HEK293 (cell line): Measurements from ENCODE around the gene CCDC81.

Source experiments
- OSR2 ChIP-seq: fragments of 450-650 bp; formaldehyde crosslinking; IDR thresholded peaks from 2 replicates; pipeline ENCODE4 v1.5.1; 2016; ENCODE audit warnings: missing biosample characterization, missing genetic modification characterization
- PRDM1 ChIP-seq: fragments of 450-650 bp; formaldehyde crosslinking; IDR thresholded peaks from 2 replicates; pipeline ENCODE4; 2016; ENCODE audit warnings: missing biosample characterization, missing genetic modification characterization
- ZBTB20 ChIP-seq: fragments of 450-650 bp; formaldehyde crosslinking; IDR thresholded peaks from 2 replicates; pipeline ENCODE4 v1.5.1; 2016; ENCODE audit warnings: missing biosample characterization, missing genetic modification characterization
- ZNF2 ChIP-seq: fragments of 450-650 bp; formaldehyde crosslinking; IDR thresholded peaks from 2 replicates; pipeline ENCODE4 v1.5.1; 2016; ENCODE audit warnings: missing biosample characterization, missing genetic modification characterization
- ZNF23 ChIP-seq: fragments of 450-650 bp; formaldehyde crosslinking; IDR thresholded peaks from 2 replicates; pipeline ENCODE4 v1.5.1; 2016; ENCODE audit warnings: missing biosample characterization, missing genetic modification characterization, borderline replicate concordance
- ZNF274 ChIP-seq, 2 experiments: fragments of 200-500 bp in 1 of 2; fragments of 450-650 bp in 1 of 2; sonication (Bioruptor generic) in 1 of 2; formaldehyde crosslinking in 1 of 2; IDR thresholded peaks; 2 replicates each; pipeline versions ENCODE4 v1.5.1 to v1.6.1; 2014 to 2016; ENCODE audit warnings: borderline replicate concordance in 1 of 2, inconsistent platforms in 1 of 2, low read length in 1 of 2, missing biosample characterization in 1 of 2, missing genetic modification characterization in 1 of 2
- TF ChIP-seq, protein P1 (sequence below): fragments of 450-650 bp; formaldehyde crosslinking; IDR thresholded peaks from 2 replicates; pipeline ENCODE4 v1.5.1; 2016; ENCODE audit warnings: missing biosample characterization, missing genetic modification characterization
- TF ChIP-seq, protein P2 (sequence below): fragments of 450-650 bp; formaldehyde crosslinking; IDR thresholded peaks from 2 replicates; pipeline ENCODE4 v1.5.1; 2016; ENCODE audit warnings: missing biosample characterization, missing genetic modification characterization

DNA sequence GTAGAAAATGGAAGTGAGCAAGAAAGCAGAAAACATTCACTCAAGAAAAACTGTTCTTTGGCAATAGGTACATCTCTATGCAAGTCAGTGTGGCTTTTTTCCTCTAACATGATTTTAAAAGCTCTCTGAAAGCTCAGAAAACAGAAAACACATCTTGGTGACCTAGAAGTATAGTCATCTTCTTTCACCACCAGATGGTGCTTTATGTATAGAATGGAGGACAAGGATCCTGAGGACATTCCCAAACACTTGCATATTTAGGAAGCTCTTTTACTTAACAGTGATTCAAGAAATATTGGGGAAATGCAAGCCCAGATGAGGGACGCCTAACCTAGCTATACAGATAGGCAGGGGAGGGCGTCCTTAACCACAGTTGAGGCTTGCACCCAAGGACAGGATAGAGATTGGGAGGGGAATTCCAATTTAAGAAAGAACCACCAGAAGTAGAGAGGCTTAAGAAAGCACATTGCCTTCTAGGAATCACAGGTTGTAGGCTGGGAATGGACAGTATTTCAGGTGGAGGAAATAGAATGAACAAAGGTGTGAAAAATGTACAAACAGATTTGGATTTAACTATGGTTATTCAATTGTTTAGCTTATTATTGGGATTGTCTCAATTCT is 13.8 kb upstream of the CCDC81 start:
- no peak for TF ChIP-seq OSR2 (tag by site-specific recombination)
- TF ChIP-seq, protein P1, sequence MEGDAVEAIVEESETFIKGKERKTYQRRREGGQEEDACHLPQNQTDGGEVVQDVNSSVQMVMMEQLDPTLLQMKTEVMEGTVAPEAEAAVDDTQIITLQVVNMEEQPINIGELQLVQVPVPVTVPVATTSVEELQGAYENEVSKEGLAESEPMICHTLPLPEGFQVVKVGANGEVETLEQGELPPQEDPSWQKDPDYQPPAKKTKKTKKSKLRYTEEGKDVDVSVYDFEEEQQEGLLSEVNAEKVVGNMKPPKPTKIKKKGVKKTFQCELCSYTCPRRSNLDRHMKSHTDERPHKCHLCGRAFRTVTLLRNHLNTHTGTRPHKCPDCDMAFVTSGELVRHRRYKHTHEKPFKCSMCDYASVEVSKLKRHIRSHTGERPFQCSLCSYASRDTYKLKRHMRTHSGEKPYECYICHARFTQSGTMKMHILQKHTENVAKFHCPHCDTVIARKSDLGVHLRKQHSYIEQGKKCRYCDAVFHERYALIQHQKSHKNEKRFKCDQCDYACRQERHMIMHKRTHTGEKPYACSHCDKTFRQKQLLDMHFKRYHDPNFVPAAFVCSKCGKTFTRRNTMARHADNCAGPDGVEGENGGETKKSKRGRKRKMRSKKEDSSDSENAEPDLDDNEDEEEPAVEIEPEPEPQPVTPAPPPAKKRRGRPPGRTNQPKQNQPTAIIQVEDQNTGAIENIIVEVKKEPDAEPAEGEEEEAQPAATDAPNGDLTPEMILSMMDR (tag by site-specific recombination) = no peak
- TF ChIP-seq, protein P2, sequence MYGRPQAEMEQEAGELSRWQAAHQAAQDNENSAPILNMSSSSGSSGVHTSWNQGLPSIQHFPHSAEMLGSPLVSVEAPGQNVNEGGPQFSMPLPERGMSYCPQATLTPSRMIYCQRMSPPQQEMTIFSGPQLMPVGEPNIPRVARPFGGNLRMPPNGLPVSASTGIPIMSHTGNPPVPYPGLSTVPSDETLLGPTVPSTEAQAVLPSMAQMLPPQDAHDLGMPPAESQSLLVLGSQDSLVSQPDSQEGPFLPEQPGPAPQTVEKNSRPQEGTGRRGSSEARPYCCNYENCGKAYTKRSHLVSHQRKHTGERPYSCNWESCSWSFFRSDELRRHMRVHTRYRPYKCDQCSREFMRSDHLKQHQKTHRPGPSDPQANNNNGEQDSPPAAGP (tag by site-specific recombination) = no peak
- no peak for TF ChIP-seq ZBTB20 (tag by site-specific recombination)
- no peak for TF ChIP-seq ZNF2 (tag by site-specific recombination)
- TF ChIP-seq ZNF274 (IDR thresholded peaks at IDR 0.05; ENCODE audit: low read length) = no peak
- TF ChIP-seq ZNF274 (tag by site-specific recombination; IDR thresholded peaks at IDR 0.05; ENCODE audit: borderline replicate concordance) = no peak
- no peak for TF ChIP-seq ZNF23 (tag by site-specific recombination)
- TF ChIP-seq PRDM1 (tag by site-specific recombination) = no peak
